Subcutaneous abdominal adipose tissue (tissue), 5 donors: ENCODE data around the gene PTPRD.

Source experiments
- H3K27ac ChIP-seq: one replicate; pipeline ENCODE4 v1.7.0; 2013; ENCODE audit warnings: low read depth, mild to moderate bottlenecking, inconsistent platforms, low read length, moderate library complexity
- H3K27me3 ChIP-seq, 5 donors: one replicate each; pipeline ENCODE4 v1.7.0; 2013; ENCODE audit warnings: low read length in 5 of 5, inconsistent platforms in 1 of 5; ENCODE audit not compliant: control insufficient read depth in 5 of 5, insufficient read depth in 4 of 5
- H3K36me3 ChIP-seq, 5 donors: one replicate each; pipeline ENCODE4 v1.7.0; 2013; ENCODE audit warnings: low read length in 5 of 5; ENCODE audit not compliant: control insufficient read depth in 5 of 5, insufficient read depth in 5 of 5
- H3K4me1 ChIP-seq, 5 donors: one replicate each; pipeline ENCODE4 v1.7.0; 2013; ENCODE audit warnings: low read length in 5 of 5, mild to moderate bottlenecking in 3 of 5, moderate library complexity in 1 of 5; ENCODE audit not compliant: control insufficient read depth in 5 of 5, insufficient read depth in 5 of 5
- H3K4me3 ChIP-seq, 5 donors: one replicate each; pipeline ENCODE4 v1.7.0; 2013; ENCODE audit warnings: low read length in 5 of 5, low read depth in 1 of 5
- H3K9ac ChIP-seq, 5 donors: one replicate each; pipeline ENCODE4 v1.7.0; 2013; ENCODE audit warnings: low read length in 5 of 5, mild to moderate bottlenecking in 4 of 5, moderate library complexity in 3 of 5
- H3K9me3 ChIP-seq, 5 donors: one replicate each; pipeline ENCODE4 v1.7.0; 2013; ENCODE audit warnings: low read length in 5 of 5; ENCODE audit not compliant: control insufficient read depth in 5 of 5
- donor health status: healthy.
- donor health status: healthy.
- donor health status: healthy.
- donor health status: healthy.
- donor health status: healthy.

Gene PTPRD

DNA sequence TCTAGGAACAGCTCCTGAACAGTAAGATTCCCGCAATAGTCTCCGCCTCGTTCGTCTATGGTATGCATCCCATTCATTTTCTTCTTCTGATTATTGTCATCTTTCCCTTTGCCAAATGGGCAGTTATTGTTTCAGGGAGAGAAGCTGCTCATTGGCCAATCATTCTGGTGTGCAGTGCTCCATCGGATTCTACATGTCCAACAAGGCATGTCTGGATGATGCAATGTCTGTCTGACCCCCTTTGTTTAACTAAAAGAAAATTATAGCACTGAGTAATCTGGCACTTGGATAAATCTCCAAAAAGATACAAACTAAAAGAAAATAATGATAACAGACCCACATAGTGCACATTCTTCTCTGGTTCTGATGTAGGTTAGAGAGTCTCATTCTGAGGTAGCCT lies 2297.6 kb downstream of the PTPRD start:
- H3K4me1 ChIP-seq, result no peaks in the 10 kb centered on the region
- peaks cover 0 to 7% (median 0%) of the 10 kb centered on the region in 5 donors for H3K9me3 ChIP-seq
- H3K27ac ChIP-seq, result no peak overlapping the region
- no peak overlapping the region for H3K9ac ChIP-seq
- H3K36me3 ChIP-seq, result no peaks in the 10 kb centered on the region
- H3K27me3 ChIP-seq, result no peaks in the 10 kb centered on the region
- H3K4me3 ChIP-seq, result no peak overlapping the region

DNA sequence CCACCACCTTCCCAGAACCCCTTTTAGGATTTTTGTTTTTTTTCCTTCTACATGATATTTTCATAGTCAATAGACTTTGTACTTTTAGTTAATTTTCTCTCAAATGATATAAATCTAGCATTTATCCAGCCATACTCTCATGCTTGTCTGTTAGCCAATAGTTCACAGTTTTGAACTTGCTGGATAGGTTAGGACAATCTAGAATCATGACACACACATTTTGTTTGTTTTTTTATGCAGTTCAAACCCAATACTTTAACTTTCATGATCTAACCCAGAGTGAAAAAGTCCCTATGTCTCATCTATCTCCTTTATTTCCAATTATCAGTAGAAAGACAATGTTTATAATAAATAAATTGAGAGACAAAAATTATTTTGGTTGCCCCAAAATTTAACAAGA lies 2303.5 kb downstream of the PTPRD start:
- Histone ChIP-seq H3K27ac (no peak overlapping the region), H3K4me3 (no peak overlapping the region), H3K36me3 (no peaks in the 10 kb centered on the region), H3K9ac (no peak overlapping the region), H3K4me1 (no peaks in the 10 kb centered on the region), H3K9me3 (peaks cover 0 to 7% (median 0%) of the 10 kb centered on the region in 5 donors), H3K27me3 (no peaks in the 10 kb centered on the region)

DNA sequence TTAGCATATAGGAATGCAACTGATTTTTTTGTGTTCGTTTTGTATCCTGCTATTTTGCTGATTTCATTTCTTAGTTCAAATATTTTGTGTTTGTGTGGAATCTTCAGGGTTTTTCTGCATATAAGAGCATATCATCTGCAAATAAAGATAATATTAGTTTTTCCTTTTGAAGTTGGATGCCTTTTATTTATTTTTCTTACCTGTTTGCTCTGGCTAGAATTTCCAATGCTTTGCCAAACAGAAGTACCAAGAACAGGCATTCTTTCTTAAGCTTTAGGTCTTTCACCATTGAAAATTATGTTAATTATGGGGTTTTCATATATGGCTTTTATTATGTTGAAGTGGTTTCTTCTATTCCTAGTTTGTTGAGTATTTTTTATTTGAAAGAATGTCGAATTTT lies 2308.1 kb downstream of the PTPRD start:
- Histone ChIP-seq H3K27me3 (no peaks in the 10 kb centered on the region), H3K36me3 (no peaks in the 10 kb centered on the region), H3K27ac (no peak overlapping the region), H3K9me3 (no peaks in the 10 kb centered on the region), H3K9ac (no peak overlapping the region), H3K4me1 (no peaks in the 10 kb centered on the region), H3K4me3 (no peak overlapping the region)

DNA sequence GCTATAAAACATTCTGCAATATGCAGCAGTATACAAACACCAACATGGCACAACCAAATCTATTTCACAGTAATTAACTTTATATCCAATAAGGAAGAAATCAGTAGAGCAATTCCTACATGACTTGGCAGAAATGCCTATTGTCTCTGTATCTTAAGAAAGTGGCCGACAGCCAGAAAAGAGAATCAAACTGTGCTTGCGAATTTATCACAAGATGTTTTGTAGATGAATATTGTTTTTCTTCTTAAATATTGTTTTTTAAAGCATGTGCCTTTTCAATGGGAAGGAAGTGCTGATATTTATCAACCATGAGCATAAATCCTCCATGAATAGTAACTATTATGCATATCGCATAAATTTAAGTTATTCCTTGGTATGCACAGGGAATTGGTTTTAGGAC lies 2311.5 kb downstream of the PTPRD start:
- Histone ChIP-seq H3K36me3 (no peaks in the 10 kb centered on the region), H3K9me3 (no peaks in the 10 kb centered on the region), H3K27ac (no peak overlapping the region), H3K4me3 (no peak overlapping the region), H3K9ac (no peak overlapping the region), H3K4me1 (no peaks in the 10 kb centered on the region), H3K27me3 (no peaks in the 10 kb centered on the region)

DNA sequence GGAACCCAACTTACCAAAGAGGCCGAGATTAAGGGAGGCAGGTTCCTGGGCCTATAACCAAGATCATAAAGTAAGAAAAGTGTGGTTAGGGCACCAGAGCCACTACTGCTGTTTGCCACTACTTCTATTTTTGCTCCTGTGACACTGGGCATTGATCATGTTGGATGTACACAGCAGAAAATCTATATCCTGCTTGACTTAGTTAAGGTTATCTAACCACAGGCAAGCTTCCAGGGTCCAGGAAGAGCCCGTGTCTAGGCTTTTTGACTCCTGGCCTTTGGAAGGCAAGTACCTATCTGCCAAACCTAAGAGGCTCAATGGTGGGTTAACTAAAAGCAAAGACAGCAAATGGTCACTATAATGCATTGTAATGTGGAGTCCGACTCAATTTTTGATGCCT lies 2315.8 kb downstream of the PTPRD start:
- no peaks in the 10 kb centered on the region for H3K9me3 ChIP-seq
- no peak overlapping the region for H3K27ac ChIP-seq
- no peaks in the 10 kb centered on the region for H3K36me3 ChIP-seq
- H3K4me1 ChIP-seq, result peaks cover 0 to 5% (median 0%) of the 10 kb centered on the region in 5 donors
- H3K9ac ChIP-seq, result no peak overlapping the region
- H3K27me3 ChIP-seq, result no peaks in the 10 kb centered on the region
- no peak overlapping the region for H3K4me3 ChIP-seq

DNA sequence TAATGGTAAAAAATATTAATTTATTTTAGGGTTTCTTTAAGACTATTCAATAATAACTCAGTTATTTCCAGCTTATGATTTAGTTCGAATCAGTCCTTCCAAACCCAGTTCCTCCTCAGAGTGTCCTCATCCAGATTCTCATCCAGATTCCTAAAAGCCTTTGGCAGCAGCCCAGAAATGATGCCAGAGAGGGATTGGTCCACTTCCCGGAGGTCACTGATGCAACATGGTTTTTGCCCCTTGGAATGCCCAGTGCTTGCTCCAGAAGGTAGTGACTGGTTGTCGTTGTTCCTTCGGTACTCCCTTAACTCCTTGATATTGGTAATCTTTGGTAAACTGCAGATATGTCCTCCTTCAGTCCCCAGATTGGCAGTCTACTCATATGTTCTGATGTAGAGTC lies 2320.1 kb downstream of the PTPRD start:
- Histone ChIP-seq H3K4me1 (peaks cover 0 to 5% (median 0%) of the 10 kb centered on the region in 5 donors), H3K27ac (no peak overlapping the region), H3K9ac (no peak overlapping the region), H3K27me3 (no peaks in the 10 kb centered on the region), H3K9me3 (no peaks in the 10 kb centered on the region), H3K4me3 (no peak overlapping the region), H3K36me3 (no peaks in the 10 kb centered on the region)

DNA sequence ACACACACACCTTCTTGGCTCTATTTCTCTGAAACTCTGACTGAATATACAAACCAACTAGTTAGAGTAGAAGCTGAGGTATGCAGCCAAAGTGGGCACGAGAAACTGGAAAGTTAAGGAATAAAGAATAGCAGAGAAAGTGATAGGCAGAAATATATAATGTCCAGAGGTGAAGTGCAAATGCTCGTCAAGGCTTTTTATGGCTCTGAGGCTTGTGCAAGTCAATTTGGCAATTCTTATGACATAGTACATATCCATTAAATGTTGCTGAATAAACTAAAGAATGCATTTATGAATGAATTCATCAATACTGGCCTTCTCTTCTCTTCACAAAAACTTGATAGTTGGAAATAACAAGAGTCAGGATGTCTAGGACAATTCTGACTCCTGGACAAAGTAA lies 2323.1 kb downstream of the PTPRD start:
- Histone ChIP-seq H3K9ac (no peak overlapping the region), H3K27me3 (no peaks in the 10 kb centered on the region), H3K9me3 (no peaks in the 10 kb centered on the region), H3K27ac (no peak overlapping the region), H3K4me1 (peaks cover 0 to 5% (median 0%) of the 10 kb centered on the region in 5 donors), H3K4me3 (no peak overlapping the region), H3K36me3 (no peaks in the 10 kb centered on the region)

GRCh38 chr9:8287970-8288369 lies 2324.8 kb downstream of the PTPRD start:
- Histone ChIP-seq H3K9ac (no peak overlapping the region), H3K4me3 (no peak overlapping the region), H3K9me3 (no peaks in the 10 kb centered on the region), H3K27ac (no peak overlapping the region), H3K4me1 (peaks cover 0 to 5% (median 0%) of the 10 kb centered on the region in 5 donors), H3K27me3 (no peaks in the 10 kb centered on the region), H3K36me3 (no peaks in the 10 kb centered on the region)

GRCh38 chr9:8287501-8287900 lies 2325.3 kb downstream of the PTPRD start:
- no peaks in the 10 kb centered on the region for H3K9me3 ChIP-seq
- no peaks in the 10 kb centered on the region for H3K36me3 ChIP-seq
- no peak overlapping the region for H3K27ac ChIP-seq
- H3K4me3 ChIP-seq, result no peak overlapping the region
- H3K4me1 ChIP-seq, result peaks cover 0 to under 1% (median 0%) of the 10 kb centered on the region in 5 donors
- H3K27me3 ChIP-seq, result no peaks in the 10 kb centered on the region
- no peak overlapping the region for H3K9ac ChIP-seq

DNA sequence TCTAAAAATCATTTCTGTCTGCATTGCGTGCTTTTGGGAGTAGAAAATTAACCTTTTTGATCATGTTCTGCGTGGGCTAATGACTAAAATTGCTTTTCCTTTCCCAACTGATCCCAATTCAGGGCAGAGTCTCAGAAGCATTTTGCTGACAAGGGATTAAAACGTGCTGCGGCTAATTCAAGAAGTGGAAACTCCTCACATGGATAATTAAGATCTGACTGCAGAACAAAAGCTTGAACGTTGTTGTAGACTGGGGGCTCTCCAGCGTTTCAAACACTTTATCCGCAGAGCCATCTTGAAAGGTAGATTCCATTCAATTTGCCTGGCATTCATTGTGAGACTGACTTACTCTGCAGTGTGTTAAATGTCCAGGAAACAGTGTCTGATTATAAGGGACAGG lies 2327.9 kb downstream of the PTPRD start:
- no peaks in the 10 kb centered on the region for H3K27me3 ChIP-seq
- no peak overlapping the region for H3K9ac ChIP-seq
- no peak overlapping the region for H3K27ac ChIP-seq
- H3K4me1 ChIP-seq, result no peaks in the 10 kb centered on the region
- no peak overlapping the region for H3K4me3 ChIP-seq
- H3K9me3 ChIP-seq, result no peaks in the 10 kb centered on the region
- no peaks in the 10 kb centered on the region for H3K36me3 ChIP-seq

DNA sequence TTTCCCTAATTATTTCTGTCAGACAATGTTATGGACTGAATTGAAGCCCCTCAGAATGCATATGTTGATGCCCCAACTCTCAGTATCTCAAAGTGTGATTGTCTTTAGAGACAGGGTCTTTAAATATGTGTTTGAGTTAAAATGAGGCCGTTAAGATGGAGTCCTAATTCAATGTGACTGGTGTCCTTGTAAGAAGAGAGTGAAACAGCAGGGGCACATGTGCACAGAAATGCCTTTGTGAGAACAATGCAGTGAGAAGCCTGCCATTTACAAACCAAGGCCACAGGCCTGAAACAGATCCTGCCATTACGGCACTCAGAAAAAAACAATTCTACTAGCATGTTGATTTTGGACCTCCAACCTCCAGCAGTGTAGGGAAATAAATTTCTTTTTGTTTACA lies 2330.3 kb downstream of the PTPRD start:
- no peak overlapping the region for H3K4me3 ChIP-seq
- H3K9ac ChIP-seq, result no peak overlapping the region
- no peak overlapping the region for H3K27ac ChIP-seq
- H3K9me3 ChIP-seq, result no peaks in the 10 kb centered on the region
- H3K27me3 ChIP-seq, result no peaks in the 10 kb centered on the region
- H3K36me3 ChIP-seq, result no peaks in the 10 kb centered on the region
- no peaks in the 10 kb centered on the region for H3K4me1 ChIP-seq
